HG02763 (cell line): ENCODE data around the gene CHMP2A.
"Not testable (repeated sequence)": the region's sequence is repeated elsewhere in the genome, so short reads cannot be mapped to it uniquely, and the experiment has no call there.

ENCODE experiments used
- ATAC-seq: cut with Tn5 transposase; IDR thresholded peaks from one replicate; pipeline ENCODE4 v1.9.1; 2021; ENCODE audit warnings: mild to moderate bottlenecking, moderate library complexity; ENCODE audit not compliant: unreplicated experiment

CHMP2A gene

DNA sequence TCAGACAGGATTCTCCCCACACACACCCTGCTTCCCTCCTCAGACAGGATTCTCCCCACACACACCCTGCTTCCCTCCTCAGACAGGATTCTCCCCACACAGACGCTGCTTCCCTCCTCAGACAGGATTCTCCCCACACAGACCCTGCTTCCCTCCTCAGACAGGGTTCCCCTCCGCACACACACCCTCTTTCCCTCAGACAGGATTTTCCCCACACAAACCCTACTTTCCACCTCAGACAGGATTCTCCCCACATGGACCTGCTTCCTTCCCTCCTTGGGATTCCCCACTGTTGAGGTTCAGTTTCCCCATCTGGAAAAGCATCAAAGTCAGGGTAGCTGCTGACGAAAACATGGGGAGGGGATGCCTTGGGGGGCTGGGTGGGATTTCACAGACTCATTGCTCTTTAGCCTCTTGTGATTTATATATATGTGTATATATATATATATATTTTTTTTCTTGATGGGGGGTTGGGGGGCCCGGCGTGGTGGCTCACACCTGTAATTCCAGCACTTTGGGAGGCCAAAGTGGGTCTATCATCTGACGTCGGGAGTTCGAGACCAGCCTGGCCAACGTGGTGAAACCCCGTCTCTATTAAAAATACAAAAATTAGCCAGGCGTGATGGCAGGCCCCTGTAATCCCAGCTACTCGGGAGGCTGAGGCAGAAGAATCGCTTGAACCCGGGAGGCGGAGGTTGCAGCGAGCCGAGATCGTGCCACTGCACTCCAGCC is 12.1 kb downstream of the CHMP2A start:
- ATAC-seq = not testable (repeated sequence)

GRCh38 chr19:58539169-58539559 is 15.7 kb downstream of the CHMP2A start:
- not testable (repeated sequence) for ATAC-seq

- no peak for ATAC-seq
These were observed 16.4 kb downstream of the CHMP2A start for GRCh38 chr19:58538257-58539168.

- no peak for ATAC-seq
These were observed 17.8 kb downstream of the CHMP2A start for GRCh38 chr19:58536852-58537798.

- no peak for ATAC-seq
These were observed 19.0 kb downstream of the CHMP2A start for GRCh38 chr19:58535857-58536256.

DNA sequence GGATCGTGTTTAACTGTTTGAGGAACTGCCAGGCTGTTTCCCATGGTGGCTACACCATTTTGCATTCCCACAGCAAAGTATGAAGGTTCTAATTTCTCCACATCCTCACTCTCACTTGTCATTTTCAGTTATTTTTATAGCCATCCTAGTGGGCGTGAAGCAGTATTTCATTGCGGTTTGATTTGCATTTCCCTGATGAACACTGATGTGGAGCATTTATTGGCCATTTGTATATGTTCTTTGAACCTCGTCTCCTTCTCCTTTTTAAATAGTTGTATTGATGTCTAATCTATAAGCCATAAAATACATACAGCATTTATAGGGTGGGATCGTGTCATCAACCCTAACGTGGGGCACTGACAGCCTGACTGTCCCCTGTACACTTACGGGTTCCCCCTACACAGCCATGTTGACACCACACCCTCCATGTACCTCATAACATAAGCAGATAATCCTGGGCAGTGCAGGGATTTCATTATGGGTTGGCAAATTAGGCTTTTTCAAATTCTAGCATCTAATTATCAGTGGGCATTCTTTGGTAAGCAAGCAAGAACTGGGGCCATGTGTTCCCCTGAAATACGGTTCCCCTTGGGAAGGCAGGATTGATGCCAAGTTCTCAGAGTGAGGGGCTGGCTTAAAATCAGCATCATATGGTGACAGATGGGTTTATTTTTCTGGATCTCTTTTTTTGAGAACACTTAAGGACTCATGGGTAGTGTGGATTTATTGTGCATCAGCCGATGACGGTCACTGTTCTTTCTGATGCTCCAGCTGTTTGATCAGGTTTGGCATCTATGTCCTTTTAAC is 23.7 kb downstream of the CHMP2A start:
- ATAC-seq = no peak

- ATAC-seq = no peak
These were observed 25.5 kb downstream of the CHMP2A start for GRCh38 chr19:58529405-58529804.

DNA sequence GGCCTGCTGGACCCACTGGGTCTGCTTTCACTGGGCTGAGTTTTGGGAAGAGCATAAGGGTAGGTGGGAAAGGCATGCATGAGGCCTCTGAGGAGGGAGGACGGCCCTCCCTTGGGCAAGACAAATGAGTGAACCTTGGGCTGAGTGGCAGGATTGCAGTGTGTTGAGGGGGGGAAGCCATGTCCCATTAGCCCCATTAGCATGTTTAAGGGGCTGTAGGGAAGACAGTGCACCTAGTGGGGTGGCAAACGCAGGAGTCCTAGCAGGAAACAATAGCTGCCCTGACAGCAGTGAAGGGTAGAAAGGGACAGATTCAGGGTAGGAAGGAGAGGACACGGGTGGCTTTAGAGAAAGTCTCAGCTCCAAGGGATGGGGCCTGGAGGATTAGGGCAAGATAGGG is 32.2 kb downstream of the CHMP2A start:
- no peak for ATAC-seq

GRCh38 chr19:58521651-58522050 is 33.3 kb downstream of the CHMP2A start:
- ATAC-seq = no peak

GRCh38 chr19:58520257-58520599 is 34.7 kb downstream of the CHMP2A start:
- no peak for ATAC-seq

GRCh38 chr19:58519355-58520256 is 35.3 kb downstream of the CHMP2A start, which contains the start of gene ZBTB45:
TSS of gene ZBTB45 (minus strand) at chr19:58519810. CDS start at chr19:58517673, 2,137 bp downstream.
- peak; percentile 82 for ATAC-seq

GRCh38 chr19:58519087-58519354 is 35.9 kb downstream of the CHMP2A start:
- ATAC-seq = no peak

GRCh38 chr19:58518256-58519086 is 36.4 kb downstream of the CHMP2A start:
- no peak for ATAC-seq

GRCh38 chr19:58516964-58517833 is 37.7 kb downstream of the CHMP2A start:
- ATAC-seq = no peak

- no peak for ATAC-seq
These were observed 38.6 kb downstream of the CHMP2A start for GRCh38 chr19:58516246-58516836.

- ATAC-seq = no peak
These were observed 39.6 kb downstream of the CHMP2A start for GRCh38 chr19:58515259-58515658.

DNA sequence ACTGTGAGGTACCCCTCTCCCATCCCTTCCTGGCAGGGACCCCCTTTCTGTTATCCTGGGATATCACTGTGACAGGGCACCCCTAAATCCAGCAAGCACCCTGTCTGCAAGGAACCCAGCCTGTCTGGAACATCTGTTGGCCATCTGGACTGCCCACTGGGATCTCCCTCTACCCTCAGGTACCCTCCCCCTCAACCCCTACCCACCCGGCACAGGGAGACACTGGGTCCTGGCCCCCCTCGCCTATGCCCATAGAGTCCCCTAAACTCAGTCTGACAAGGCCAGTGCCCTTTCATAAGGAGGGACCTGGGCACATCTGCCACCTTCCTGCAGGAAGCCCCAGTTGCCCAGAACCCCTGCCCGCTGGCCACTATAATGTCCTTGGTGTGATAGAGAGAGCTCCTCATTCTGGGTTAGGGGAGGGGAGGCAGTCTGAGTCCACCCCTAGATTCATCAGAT is 40.3 kb downstream of the CHMP2A start:
- no peak for ATAC-seq
